Activated CD4-positive, CD25-positive, alpha-beta regulatory T cell treated with anti-CD3 and anti-CD28 coated beads, Interleukin-2, amount 50 U/mL, for 72 hours (primary cell): ENCODE results near the gene ZNF555.
"Not testable (repeated sequence)": the region's sequence is repeated elsewhere in the genome, so short reads cannot be mapped to it uniquely, and the experiment has no call there.

Experiments used
- DNase-seq: peaks from one replicate; pipeline ENCODE4 v3.0.0; 2021

The ZNF555 gene

GRCh38 chr19:2872175-2872574 is 30.9 kb downstream of the ZNF555 start:
- not testable (repeated sequence) for DNase-seq

DNA sequence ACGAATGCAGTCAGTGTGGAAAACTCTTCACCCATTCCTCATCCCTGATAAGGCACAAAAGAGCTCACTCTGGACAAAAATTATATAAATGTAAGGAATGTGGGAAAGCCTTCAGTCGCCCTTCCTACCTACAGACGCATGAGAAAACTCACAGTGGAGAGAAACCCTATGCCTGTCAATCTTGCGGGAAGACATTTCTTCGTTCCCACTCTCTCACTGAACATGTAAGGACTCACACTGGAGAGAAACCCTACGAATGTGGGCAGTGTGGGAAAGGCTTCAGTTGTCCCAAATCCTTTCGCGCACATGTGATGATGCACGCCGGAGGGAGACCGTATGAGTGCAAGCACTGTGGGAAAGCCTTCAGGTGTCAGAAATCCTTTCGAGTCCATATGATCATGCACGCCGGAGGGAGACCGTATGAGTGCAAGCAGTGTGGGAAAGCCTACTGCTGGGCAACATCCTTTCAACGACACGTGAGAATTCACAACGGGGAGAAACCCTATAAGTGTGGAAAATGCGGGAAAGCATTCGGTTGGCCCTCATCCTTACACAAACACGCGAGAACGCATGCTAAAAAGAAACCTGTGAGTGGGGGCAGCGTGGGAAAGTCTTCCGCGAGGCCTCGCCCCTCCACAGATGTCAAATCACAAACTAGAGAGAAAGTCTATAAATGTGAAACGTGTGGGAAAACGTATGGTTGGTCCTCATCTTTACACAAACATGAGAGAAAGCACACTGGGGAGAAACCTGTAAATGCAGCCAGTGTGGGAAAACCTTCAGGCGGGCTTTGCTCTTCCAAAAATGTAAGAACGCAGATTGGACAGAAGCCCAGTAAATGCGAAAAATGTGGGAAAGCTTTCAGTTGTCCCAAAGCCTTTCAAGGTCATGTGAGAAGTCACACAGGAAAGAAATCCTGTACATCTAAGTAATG is 36.4 kb downstream of the ZNF555 start:
- DNase-seq = no peak

- no peak for DNase-seq
Observed at GRCh38 chr19:2883686-2884439, 42.6 kb downstream of the ZNF555 start.

- no peak for DNase-seq
Observed at GRCh38 chr19:2885736-2886135, 44.5 kb downstream of the ZNF555 start.

GRCh38 chr19:2887391-2887914 is 46.2 kb downstream of the ZNF555 start:
- no peak for DNase-seq

GRCh38 chr19:2888731-2889224 is 47.5 kb downstream of the ZNF555 start:
- DNase-seq = peak; percentile 56

- not testable (repeated sequence) for DNase-seq
Observed at GRCh38 chr19:2890531-2890930, 49.3 kb downstream of the ZNF555 start.

DNA sequence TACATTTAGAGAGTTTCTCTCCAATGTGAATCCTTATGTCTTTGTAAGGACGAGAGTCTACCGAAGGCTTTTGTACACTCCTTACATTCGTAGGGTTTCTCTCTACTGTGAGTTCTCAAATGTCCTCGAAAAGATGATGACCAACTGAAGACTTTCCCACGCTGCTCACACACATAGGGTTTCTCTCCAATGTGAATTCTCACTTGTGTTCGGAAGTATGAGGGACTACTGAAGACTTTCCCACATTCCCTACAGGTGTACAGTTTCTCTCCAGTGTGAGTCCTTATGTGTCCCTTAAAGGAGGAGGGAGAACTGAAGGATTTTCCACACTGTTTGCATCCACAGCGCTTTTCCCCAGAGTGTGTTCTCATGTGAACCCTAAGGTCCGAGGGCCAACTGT is 55.4 kb downstream of the ZNF555 start:
- DNase-seq = no peak

DNA sequence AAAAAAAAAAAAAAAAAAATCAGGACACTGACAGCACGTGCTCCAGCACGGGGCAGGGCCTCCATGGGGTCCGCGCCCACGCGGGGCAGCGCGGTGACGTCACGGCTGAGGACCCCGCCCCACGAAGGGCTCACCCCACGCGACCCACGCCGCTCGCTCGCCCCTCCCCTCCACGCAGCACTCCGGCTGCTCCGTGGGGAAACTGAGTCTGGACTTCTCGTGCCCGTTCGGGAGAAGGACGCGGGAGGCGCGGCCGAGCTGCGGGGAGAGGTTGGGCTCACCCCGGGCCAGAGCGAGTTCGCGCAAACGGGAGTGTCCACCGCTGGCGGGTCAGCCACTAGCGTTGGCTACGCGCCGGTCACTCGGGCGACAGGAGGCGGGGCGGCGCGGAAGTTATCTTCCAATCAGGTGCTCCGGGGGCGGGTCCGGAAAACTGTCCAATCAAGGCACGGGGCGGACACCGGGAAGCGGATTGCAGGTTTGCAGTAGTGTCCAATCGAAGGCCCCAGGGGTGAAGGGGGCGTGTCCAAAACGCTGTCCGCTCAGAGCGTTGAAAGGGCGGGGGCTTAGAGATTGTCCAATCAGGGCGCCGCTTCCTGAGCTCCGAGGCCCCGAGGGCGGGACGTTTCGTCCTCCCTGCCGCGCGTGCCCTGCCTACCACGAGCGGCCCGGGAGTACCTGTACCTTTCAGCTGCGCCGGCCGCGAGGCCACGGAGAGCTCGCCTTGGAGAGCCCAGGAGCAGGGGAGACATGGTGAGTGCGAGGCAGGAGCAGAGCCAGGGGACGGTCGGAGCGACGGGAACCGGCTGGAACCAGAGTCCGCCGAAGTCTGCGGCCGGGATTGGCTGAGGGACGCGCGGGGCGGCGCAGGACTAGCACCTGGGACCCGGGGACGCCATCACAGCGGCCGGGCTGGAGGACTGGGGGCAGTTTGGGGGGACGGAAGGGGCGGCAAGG is 59.3 kb downstream of the ZNF555 start, which contains the start of gene ZNF57:
TSS of gene ZNF57 (plus strand) at position 633 of the 957 bp plus-strand sequence. CDS start at position 751, 118 bp downstream.
- DNase-seq = peak; percentile 98

- DNase-seq = no peak
Observed at GRCh38 chr19:2902590-2903218, 61.4 kb downstream of the ZNF555 start.

- DNase-seq = not testable (repeated sequence)
Observed at GRCh38 chr19:2903326-2903725, 62.1 kb downstream of the ZNF555 start.

- DNase-seq = no peak
Observed at GRCh38 chr19:2905918-2906519, 64.7 kb downstream of the ZNF555 start.

DNA sequence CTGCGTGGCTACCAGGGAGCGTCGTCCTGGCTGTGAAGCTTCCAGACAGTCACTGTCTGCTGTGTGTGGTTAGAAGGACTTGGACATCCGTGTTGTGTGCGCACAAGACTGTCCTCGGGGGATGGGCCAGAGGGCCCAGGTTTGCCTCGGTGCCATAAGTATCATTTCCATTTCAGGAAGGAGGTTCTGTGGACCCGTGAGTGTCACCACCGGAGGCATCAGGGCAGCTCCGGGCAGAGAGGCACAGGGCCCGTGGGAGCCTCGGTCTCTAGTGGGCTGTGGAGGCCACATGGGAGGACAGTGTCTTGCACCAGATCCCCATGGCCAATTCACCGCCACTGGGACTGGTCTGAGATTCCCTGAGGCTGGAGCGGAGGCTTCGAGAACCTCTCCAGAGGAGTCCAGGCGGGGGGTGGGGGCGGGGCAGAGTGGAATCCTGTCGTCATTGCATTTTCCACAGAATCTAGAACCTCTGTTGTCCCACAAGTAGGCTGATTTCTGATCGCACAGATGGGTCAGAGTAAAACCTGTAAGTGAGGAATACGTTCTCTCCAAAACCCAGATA is 65.4 kb downstream of the ZNF555 start:
- no peak for DNase-seq
